GM18909 (cell line): Measurements from ENCODE around the gene CDHR5.
"Not testable (repeated sequence)": the region's sequence is repeated elsewhere in the genome, so short reads cannot be mapped to it uniquely, and the experiment has no call there.

Source experiments
- ATAC-seq: cut with Tn5 transposase; IDR thresholded peaks from one replicate; pipeline ENCODE4 v1.9.1; 2021; ENCODE audit warnings: mild to moderate bottlenecking; ENCODE audit not compliant: unreplicated experiment, poor library complexity

Gene CDHR5

DNA sequence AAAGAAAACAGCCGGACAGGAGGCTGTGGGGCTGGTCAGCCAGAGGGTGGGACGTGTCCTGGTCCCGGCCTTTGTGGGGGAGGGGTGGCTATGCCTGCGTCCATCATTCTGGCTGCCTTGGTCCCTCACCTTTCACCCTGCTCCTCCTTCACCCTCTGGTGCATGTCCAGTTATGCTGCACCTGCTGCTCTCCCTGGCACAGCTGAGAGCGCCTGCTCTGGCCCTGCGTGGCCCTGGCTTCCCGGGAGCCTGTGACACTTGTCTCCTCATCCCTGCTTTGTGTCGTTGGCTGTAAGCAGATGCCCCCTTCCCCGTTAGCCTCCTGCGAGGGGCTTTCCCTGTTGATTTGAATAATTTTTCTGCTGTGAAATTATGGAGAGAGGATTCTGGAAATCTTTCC, 31.8 kb downstream of the CDHR5 start:
- ATAC-seq, result no peak

DNA sequence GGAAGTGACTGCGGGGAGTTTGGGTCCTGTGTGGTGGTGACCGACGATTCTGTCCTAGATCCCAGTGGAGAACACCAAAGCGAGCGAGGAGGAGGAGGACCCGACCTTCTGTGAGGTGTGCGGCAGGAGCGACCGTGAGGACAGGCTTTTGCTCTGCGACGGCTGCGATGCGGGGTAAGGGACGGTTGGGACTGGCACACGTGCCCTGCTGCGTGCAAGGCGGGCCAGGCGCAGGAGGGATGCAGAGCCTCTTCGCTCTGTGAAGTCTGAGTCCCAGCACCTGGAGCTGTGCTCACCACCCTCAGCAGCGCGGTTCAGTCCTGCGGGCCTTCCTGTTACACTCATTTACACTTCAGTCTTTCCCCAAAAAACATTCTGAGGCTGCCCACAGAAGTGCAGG, 32.3 kb downstream of the CDHR5 start:
- no peak for ATAC-seq

DNA sequence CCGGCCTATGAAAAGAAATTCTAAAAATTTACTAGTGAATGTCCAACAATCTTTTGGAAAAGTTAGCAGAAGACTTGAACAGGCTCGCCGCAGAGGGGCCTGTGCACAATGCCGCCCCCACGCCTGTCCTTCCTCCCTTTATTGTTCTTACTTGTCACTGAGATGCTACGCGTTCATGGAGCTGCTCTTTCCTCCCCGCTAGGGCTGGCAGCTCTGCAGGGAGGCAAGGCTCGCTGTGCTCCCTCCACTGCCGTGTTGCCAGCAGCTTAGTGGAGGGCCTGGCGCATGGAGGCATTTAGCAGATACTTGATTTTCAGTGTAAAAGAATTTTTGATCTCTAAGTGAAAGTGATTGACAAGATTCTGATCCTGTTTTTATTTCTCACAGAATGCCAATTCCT, 33.8 kb downstream of the CDHR5 start:
- ATAC-seq, result no peak

DNA sequence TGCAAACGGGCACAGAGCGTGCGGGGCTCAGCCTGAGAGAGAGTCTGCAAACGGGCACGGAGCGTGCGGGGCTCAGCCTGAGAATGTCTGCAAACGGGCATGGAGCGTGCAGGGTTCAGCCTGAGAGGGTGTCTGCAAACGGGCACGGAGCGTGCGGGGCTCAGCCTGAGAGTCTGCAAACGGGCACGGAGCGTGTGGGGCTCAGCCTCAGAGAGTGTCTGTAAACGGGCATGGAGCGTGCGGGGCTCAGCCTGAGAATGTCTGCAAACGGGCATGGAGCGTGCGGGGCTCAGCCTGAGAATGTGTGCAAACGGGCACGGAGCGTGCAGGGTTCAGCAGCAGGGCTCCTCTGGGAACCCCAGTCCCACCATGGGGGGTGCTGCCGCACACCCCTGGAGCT, 35.0 kb downstream of the CDHR5 start:
- ATAC-seq, result no peak

DNA sequence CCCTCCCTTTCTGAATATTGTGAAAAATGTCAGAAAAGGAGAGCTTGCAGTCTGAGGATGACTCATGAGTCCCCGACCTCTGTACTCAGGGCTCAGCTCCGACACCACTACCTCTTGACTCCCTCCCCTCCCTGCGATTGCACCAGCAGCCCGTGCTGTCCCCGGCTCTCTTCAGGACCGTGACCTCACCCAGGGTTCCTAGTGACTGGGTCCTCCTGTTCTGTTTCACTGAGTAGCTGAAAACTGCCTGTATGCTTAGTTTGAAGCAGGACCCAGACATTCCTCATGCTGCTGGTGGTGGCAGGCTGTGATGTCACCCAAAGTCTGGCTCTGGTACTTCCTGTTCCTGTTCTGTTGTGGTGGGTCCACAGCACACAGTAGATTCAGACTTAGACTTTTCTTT, 36.8 kb downstream of the CDHR5 start:
- no peak for ATAC-seq

DNA sequence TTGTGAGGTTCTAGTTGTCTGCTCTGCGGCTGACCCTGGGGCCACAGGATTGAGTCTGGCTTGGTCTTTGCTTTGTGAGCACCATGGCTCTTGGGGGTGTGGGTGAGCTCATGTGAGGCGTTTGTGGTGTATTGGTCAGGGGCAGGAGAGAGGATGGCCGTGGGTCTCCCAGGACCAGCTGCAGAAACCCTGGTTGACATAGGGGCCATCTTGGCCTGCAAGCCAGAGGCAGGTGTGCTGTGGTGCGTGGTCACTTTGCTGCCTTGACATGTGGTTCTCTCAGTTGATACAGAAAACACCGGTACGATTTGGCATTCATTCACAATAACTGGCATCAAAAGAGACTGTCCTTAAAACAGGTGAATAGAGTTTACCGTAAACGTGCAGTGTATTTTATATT, 37.2 kb downstream of the CDHR5 start:
- no peak for ATAC-seq

DNA sequence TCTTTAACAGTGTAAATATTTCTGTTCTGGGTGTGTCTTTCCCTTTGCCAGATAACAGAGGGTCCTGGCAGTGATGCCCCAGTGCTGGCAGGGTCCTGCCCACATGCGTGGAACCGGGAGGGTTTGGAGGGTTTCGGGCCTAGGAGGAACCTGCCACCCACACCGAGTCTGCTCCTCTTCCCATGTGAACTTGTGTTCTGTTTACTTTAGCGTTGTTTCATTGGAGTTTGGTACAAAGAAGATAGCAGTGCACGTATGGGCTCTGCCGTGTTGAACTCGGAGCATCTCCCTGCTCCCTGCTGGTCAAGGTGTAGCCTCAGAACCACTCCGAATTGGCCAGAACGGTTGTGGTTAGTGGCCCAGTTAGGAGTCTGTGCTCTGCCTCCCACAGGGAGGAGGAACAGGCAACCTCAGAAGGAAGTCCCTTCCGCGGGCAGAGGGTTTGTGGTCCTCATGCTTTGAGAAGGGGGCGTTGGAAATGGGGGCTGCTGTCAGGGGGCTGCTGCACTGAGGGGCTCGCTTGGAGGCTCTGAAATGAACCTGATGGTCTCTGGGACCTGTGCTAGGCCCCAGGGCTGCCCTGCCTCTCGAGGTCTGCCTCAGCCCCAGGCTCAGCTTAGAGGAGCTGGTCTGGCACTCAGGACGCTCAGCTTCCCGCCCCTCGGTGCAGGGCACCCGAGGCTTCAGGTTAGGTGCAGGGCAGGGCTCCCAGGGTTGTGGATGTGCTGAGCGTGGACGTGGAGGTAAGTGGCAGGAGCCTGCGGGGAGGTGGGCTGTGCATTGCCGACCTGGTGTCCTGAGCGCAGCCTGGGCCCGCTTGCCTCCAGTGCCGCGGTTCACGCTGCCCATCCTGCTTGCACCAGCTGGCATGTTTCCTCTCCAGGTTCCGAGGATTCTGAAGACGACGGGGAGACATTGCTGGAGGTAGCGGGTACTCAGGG, 38.1 kb downstream of the CDHR5 start:
- ATAC-seq, result no peak

DNA sequence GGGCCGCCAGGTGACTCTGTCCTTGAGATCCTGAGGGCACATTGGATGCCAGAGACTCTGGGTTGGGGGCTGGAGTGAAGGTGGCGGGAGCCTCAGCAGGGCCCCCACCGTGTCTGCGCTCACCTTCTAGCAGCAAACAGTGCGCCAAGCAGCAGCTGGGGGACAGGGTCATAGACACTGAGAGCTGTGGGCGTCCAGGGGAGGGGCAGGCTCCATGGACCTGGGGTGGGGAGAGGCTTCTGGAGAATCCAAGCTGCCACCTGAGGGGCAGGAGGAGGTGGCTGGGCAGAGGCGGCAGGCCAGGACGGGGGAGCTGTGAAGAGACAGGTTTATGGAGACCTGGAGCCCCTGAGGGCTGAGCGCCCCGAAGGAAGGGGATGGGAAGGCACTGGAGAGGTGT, 40.5 kb downstream of the CDHR5 start:
- ATAC-seq, result no peak

DNA sequence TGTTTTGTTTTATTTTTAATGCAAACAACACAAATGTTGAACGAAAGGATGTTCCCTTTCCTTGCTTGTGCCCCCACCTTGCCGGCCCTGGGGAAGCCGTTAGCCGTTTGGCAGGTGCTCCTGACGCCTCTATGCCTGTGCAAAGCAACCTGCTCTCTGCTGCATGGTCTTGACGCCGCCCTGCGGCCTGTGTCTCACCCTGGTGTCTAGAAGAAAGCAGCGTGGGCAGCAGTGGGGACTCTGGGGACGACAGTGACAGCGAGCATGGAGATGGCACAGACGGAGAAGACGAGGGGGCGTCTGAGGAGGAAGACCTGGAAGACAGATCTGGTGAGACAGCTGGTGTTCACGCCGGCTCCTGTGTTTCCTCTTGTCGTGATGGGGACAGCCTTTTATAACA, 43.0 kb downstream of the CDHR5 start:
- no peak for ATAC-seq

DNA sequence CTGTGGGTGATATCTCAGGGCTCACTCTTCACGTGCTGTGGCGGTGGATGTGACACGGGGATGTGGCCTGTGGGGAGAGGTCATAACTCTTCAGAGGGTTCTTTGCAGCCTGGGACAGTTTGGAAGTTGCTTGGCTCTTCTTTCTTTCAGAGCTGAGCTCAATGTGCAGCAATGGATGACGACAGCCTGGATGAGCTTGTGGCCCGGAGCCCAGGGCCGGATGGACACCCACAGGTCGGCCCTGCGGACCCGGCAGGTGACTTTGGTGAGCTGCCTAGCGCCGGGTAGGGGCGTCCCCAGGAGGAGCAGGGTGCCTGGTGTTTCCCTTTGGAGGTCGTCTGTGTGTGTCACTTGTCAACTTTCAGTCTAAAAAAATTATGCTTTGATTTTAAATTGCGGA, 43.4 kb downstream of the CDHR5 start:
- no peak for ATAC-seq

DNA sequence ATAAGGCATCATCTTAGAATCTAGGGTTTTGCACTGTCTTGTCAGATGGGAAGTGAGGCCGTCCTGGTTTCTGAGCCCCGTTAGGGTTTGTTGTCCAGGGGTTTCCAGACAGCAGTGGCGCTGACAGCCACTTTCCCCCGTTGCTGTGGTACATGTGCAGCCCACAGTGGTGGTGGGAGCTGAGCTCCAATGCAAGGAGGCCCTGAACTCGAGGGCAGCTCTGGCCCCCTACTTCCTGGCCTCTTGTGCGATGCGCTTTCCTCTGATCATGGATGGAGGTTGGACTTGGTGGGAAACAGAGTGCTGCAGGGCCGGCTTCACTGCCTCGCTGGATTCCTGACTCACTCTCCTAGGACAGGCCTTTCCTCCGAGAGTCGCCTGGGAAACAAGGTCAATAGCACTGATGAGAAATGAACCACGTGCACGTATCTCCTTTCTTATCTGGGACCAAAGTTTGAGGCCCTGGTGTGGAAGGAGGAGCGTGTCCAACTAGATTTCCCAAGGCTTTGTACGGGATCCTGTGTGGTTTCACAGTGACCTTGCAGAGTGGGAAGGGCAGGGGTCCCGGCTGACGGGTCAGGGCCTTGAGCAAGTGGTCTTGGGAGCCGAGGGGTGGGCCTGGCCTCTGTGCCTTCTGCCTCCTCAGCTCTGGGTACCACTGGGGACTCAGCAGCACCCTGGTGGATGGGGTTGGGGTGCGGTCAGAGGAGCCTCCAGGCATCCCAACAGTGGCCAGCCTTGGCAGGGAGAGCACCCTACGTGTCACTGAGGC, 44.7 kb downstream of the CDHR5 start:
- no peak for ATAC-seq

DNA sequence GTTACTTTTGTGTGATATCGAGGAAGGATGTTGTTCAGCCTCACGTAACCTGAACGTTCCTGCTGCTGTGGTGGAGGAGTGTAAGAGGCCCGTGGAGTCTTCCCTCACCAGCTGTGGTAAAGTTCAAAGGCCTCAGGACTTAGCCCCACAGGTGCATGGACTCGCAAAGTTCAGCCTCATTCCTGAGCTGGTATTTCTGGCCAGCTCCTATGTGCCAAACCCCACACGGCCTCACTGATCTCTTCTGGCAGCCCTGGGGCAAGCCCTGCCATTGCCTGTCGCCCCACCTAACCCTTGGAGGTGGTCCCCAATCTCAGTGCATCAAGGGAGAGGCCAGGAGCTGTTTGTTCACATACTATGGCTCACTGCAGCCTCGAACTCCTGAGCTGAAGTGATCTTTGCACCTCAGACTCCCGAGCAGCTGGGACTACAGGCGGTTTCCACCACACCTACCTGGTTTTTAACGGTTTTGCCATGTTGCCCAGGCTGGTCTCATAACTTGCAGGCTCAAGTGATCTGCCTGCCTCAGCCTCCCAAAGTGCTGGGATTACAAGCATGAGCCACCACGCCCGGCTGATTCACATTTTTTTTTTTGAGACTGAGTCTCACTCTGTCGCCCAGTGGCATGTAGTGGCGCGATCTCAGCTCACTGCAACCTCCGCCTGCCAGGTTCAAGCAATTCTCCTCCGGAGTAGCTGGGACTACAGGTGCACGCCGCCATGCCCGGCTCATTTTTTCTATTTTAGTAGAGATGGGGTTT, 46.3 kb downstream of the CDHR5 start:
- ATAC-seq, result no peak

DNA sequence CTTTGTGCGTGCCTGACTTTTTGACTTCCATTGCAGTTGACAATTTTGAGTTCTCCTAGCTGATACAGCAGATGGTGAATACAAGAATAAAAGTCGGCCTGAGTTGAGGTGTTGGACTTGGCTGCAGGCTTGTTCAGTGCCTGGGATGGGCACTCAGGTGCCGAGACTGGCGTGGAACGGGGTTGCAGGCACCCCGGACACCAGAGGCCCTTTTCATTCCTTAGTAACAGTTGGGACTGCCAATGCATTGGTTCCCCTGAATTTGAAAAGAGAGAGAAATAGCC, 47.2 kb downstream of the CDHR5 start:
- no peak for ATAC-seq

DNA sequence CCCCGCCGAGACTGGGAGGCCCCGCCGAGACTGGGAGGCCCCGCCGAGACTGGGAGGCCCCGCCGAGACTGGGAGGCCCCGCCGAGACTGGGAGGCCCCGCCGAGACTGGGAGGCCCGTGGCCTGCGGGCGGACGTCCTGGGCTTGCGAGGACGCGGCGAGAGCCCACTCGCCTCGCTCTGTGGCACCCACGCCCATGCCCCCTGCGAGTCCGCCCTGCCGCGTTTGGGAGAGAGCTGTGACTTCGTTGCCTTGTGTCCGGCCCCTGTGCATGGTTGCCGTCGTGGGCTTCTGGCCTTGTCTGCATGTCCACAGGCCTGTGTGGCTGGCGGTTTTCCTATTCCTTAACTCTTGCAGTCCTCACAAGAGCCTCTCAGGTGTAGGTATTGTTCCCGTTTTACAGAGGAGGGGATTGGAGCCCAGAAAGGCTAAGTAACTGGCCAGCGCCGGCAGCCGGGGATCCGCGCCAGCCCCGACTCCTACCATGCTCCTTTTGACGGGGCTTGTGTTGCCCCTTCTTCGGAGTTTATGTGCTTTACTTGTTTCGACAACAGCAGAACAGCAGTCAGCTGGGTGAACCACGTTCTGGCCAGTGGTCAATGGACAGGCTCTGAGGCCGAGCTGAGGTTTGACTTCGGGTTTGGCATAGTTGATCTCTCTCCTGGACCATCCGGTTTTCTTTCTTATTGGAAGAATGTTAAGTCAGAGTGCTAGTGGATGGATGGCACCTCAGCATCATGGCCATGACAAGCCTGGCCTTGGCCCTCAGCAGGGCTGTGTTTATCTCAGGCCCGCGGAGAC, 47.7 kb downstream of the CDHR5 start:
- no peak for ATAC-seq

DNA sequence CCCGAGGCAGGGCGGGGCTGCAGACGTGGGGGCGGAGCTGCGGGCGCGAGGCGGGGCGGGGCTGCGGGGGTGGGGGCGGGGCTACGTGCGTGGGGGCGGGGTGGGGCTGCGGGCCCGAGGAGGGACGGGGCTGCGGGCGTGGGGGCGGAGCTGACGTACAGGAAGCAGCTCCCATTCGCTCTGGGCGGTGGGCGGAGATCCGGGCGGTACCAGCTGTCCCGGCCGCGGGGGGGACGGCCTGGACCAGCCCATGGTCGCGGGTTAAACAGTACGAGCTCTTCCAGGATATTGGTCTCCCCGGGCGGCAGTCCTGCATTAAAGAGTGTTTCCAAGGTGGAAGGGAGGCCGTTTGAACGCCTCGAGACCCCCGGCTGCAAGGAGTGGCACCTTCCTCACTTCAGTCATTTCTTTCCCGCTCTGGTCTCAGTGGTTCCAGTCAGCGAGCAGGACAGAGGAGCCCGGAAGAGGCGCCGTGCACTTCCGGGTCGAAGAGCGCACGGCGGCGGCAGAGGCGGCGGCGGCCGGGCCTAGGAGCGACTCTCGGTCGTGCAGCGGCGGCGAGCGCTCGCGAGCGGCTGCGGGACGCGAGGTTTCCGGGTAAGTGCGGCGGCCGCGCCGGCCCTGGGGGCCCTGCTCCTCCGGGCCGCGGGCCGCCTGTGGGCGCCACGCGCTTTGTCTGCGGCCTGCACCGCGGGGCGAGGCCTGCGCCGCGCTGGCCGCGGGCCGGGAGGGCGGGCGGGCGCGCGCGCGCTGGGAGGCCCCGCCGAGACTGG, 48.6 kb downstream of the CDHR5 start, which contains the start of gene PHRF1:
Gene PHRF1 (plus strand): TSS at position 475 of the 773 bp plus-strand sequence. CDS start 5,043 bp downstream, outside the sequence.
- ATAC-seq, result peak; percentile 85

DNA sequence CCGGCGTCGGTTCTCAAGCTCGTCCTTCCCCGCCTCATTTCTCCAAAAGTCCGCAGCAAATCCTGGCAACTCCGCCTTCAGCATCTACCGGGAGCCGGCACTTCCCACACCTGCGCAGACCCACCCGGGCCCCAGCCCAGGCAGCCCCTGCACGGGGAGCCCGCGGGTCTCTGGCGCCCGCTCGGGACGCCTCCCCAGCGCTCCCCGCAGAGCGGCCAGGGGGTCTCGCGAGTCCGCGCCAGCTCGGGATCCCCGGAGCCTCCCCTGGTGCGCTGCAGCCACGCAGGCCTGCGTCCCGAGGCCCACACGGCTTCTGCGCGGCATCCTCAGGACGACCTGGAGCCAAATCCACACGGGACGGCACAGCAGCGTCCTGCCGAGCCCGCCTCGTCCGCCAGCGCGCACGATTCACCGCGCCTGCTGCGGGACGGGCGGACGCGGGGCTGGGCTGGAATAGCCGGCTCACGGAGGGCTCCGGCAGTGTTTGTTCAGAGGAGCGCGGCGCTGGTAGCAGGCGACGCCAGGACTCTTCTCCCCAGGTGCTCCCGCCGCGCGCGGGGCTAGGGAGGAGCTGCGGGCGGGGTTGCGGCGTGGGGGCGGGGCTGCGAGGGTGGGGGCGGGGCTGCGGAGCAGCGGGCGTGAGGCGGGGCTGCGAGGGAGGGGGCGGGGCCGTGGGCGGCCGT, 49.3 kb downstream of the CDHR5 start:
- ATAC-seq, result no peak

DNA sequence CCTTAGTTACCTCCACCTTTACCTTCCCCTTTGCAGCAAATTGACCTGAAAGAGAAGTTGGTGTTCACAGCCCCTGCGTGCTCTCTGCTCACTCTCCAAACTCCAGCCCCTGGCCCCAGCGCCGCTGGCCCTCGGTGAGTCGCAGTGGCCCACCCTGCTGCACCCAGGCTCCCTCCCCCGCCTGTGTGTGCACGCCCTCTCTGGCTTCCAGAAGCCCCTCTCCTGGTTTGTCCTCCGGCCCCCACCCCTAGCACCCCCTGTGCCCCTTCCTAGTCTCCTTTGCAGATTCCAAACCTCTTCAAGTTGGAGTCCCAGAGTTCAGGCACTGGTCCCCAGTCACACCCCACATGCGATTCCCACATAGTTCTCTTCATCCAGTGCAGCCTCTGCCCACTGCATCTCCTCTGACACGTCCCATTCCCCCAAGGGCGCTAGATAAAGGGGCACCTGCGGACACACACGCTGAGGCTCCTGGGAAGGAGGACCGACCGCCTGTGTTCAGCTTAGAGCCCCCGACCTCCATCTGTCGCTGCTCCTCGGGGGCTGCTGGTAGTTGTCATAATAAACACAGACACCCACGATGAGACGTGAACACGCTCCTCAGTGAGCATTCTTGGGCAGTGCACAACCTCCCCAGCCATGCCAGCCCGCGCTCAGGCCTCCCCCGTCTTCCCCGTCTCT, 50.0 kb downstream of the CDHR5 start:
- no peak for ATAC-seq

DNA sequence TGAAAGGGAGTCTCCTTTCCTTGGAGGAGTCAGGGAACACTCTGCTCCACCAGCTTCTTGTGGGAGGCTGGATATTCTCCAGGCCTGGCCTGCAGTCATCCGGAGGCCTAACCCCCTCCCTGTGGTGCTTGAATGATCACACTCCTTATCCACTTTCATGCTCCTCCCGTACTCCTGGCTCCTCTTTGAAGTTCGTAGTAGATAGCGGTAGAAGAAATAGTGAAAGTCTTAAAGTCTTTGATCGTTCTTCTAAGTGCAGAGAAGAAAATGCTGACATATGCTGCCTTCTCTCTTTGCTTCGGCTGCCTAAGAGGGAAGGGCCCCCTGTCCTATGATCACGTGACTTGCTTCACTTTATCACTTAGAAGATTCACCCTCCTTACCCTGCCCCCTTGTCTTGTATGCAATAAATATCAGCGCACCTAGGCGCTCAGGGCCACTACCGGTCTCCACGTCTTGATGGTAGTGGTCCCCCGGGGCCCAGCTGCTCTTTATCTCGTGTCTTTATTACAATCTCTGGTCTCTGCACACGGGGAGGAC, 50.7 kb downstream of the CDHR5 start:
- ATAC-seq, result not testable (repeated sequence)
